HG03159 (cell line): ENCODE data around the gene ADAMTS17.

Experiments used
- ATAC-seq: cut with Tn5 transposase; IDR thresholded peaks from one replicate; pipeline ENCODE4 v1.9.1; 2021; ENCODE audit warnings: mild to moderate bottlenecking, moderate library complexity; ENCODE audit not compliant: unreplicated experiment

Gene ADAMTS17

GRCh38 chr15:100310513-100311153 is 31.1 kb downstream of the ADAMTS17 start:
- no peak for ATAC-seq

GRCh38 chr15:100310041-100310405 is 31.8 kb downstream of the ADAMTS17 start:
- no peak for ATAC-seq

- no peak for ATAC-seq
Observed at GRCh38 chr15:100309109-100310040, 32.4 kb downstream of the ADAMTS17 start.

- no peak for ATAC-seq
Observed at GRCh38 chr15:100308608-100309007, 33.2 kb downstream of the ADAMTS17 start.

GRCh38 chr15:100308213-100308600 is 33.6 kb downstream of the ADAMTS17 start:
- no peak for ATAC-seq

GRCh38 chr15:100307241-100308212 is 34.2 kb downstream of the ADAMTS17 start:
- ATAC-seq: no peak

GRCh38 chr15:100306098-100306497 is 35.7 kb downstream of the ADAMTS17 start:
- no peak for ATAC-seq

- ATAC-seq: peak; percentile 87
Observed at GRCh38 chr15:100301910-100302431, 39.8 kb downstream of the ADAMTS17 start.

GRCh38 chr15:100298257-100298656 is 43.5 kb downstream of the ADAMTS17 start:
- ATAC-seq: no peak

GRCh38 chr15:100297812-100298211 is 44.0 kb downstream of the ADAMTS17 start:
- ATAC-seq: no peak

- ATAC-seq: no peak
Observed at GRCh38 chr15:100295939-100296565, 45.7 kb downstream of the ADAMTS17 start.

GRCh38 chr15:100292010-100292409 is 49.8 kb downstream of the ADAMTS17 start:
- ATAC-seq: no peak

GRCh38 chr15:100291106-100291505 is 50.7 kb downstream of the ADAMTS17 start:
- ATAC-seq: no peak

GRCh38 chr15:100285641-100286295 is 56.0 kb downstream of the ADAMTS17 start:
- no peak for ATAC-seq

GRCh38 chr15:100284701-100285100 is 57.1 kb downstream of the ADAMTS17 start:
- no peak for ATAC-seq

- ATAC-seq: no peak
Observed at GRCh38 chr15:100284191-100284590, 57.6 kb downstream of the ADAMTS17 start.

GRCh38 chr15:100281096-100281917 is 60.5 kb downstream of the ADAMTS17 start:
- ATAC-seq: no peak

GRCh38 chr15:100279849-100280248 is 61.9 kb downstream of the ADAMTS17 start:
- ATAC-seq: no peak

GRCh38 chr15:100279446-100279845 is 62.3 kb downstream of the ADAMTS17 start:
- ATAC-seq: no peak
